GM21723 (cell line): ENCODE data around the gene AKAP13.
A peak's percentile ranks its signal among the peaks of the same experiment; 100 is the strongest.

Experiments
- ATAC-seq: cut with Tn5 transposase; IDR thresholded peaks from one replicate; pipeline ENCODE4 v1.9.1; 2021; ENCODE audit warnings: mild to moderate bottlenecking, moderate library complexity; ENCODE audit not compliant: unreplicated experiment

AKAP13 gene

DNA sequence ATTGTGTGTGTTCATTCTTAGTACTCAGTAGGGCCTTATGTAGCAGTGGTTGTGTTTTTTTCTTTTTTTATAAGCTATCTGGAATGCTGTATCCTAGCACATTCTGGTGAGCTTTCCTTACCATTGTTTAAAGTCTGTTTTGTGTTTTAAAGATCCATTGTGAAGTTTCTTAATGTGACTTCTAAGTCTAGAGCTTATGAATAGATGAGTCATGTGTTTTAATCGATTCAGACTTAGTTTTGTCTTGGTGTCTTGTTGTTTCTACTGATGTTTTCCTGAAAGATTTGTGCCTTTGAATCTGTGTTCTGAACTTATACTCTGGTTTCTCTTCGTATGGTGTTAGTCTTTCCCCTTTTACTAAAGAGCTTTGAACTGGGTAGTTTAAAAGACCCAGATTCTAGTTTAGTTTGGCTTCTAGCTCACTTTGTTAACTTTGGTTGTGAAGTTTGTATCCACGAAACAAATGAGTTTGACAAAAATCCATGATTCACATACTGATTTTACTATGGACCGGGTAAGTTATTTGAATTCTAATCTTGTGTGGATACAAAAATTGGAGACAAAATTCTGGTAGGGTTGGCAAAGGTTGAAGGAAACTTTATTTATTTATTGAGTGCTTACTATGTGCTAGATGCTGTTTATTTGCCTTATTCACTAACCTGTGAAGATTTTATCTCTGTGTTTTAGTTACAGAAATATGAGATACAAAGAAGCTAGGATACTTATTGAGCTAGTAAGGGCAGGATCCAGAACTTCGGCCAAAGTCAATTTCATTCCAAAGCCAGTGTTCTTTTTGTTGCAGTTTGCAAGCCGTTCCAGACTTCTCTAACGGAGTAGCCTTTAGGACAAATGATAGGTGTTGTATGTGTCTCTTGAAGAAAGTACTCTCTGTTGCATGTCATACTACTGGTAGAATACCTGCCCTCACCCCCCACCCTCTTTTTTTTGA, 24.8 kb downstream of the AKAP13 start:
- ATAC-seq, result no peak

DNA sequence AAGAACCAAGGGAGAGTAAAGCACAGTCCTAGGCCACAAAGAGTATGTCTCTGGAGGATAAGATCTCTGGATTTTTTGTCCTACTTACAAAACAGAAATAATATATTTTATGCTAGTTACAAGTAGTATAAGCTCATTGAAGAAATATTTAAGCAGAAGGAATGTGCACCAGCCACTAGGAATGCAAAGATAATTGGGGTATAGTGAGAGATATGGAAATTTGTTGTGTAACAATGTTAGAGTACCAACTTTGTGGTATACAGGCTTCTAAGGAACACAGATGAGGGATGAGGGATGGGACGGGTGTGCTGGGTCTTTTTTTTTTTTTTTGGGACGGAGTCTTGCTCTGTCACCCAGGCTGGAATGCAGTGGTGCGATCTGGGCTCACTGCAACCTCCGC, 26.5 kb downstream of the AKAP13 start:
- no peak for ATAC-seq

DNA sequence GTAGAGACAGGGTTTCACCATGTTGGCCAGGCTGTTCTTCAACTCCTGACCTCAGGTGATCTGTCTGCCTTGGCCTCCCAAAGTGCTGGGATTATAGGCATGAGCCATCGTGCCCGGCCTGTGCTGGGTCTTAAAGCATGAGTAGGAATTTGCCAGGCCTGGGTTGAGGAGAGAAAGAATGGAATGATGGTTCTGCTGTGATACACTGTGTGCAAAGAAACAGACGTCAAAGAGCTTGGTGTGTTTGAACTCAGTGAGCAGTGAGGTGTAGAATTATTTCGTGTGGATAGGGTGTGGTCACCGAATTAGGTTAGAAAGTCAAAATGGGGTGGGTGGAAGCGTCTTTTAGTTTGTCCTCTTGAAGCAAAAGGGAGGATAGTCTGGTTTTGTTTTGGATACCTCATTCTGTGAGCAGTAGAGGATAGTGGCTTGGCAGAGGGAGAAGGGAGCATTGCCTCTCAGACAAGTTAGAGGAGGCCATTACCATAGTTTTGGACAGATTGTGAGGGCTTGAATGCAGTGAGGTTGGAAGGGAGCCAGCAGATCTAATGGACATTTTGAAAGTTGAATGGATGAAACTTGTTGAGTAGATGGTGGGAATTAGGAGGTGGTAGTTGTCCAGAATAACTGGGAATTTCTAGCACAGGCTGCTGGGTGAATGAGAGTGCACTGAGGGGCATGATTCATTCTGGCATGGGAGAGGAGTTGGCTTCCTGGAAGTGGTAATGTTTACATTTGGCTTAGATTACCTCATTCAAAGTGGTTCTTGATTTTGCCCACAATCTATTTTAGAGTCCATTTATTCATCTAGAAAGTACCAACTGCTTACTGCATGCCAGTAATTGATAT, 27.2 kb downstream of the AKAP13 start:
- ATAC-seq, result peak; percentile 42

DNA sequence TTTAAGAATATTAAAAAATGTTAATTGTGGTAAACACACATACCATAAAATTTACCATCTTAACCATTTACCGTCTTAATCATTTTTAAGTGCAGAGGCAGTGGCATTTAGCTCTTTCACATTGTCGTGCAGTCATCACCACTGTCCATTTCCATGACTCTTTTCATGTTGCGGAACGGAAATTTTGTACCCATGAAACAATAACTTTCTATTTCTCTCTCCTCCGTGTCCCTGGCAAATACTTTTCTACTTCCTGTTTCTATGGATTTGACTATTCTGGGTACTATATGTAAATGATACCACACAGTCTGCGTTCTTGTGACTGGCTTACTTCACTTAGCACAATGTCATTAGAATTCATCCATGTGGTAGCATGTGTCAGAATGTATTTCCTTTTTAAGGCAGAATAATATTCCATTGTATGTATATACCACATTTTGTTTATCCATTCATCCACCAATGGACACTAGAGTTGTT, 27.9 kb downstream of the AKAP13 start:
- ATAC-seq, result peak; percentile 53

DNA sequence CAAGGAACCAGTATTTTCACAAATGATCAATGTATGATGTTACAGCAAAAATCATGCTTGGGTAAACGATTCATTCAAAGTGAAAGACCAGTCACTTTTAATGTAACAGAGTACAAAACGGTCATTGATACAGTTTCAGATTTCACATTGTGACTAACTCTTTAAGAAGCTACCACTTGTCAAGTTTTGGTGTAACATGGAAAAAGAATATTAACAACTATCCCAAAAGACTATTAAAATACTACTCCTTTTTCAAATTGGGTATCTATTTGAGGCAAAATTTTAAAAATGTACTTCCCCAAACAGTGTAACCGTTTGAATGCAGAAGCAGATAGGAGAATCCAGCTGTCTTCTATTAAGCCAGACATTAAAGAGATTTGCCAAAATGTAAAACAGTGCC, 31.7 kb downstream of the AKAP13 start:
- no peak for ATAC-seq

DNA sequence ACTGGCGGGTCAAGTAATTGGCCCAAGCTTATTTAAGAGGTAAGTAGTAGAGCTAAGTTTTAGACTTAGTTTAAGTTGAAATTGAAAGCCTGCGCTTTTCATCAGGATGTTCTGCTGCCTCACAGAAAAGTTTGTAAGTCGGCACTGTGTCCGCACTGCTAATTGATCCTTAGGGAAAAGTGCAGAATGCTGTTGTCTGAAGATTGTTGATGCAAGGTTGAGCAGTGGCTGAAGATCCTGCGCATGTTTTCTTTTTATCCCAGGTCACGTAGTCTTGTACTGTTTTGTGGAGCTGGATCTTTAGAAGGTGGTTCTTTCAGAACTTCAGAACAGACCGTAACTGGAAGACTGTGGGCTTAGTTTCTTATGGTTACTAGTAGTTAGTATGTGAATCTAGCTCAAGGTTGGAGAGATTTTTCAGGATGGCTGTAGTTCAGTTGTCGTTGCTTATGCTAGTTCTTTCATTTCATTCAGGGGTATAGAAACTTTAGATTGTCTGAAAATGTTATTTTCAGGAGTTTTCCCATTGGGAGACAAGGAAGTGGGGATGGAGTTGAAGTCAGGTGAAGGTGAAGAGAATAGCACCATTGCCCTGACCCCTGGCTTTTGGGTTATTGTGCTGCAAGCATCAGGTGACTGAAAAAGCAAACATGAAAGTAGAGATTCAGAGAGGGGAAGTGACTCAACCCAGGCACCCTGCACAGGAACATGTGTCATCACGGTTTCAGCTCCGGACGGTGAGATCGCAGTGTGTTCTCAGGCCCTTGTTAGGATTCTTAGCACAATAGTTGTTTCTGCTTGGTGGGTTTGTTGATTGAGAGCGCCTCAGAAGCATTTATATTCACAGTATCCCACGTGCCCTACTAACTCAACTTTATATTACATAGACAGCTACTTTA, 32.8 kb downstream of the AKAP13 start:
- ATAC-seq, result peak; percentile 97

DNA sequence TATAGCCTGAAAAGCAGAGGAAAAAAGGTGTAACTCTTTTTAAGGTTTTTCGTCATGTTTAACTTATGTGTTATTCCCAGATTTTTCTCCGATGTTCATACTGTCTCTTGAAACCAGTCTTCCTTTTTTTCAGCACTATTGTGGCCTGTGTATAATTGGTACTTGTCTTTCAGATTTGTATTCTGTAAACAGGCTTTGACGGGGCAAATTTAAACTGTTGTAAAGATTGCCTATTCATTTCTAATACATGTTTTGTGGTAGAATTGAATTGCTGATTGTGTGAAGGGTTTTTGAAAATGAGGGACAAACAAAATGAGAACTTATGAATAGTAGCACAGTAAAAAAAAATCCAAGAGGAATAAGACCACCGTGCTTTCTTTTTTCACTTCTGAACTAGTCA, 33.6 kb downstream of the AKAP13 start:
- ATAC-seq, result no peak

DNA sequence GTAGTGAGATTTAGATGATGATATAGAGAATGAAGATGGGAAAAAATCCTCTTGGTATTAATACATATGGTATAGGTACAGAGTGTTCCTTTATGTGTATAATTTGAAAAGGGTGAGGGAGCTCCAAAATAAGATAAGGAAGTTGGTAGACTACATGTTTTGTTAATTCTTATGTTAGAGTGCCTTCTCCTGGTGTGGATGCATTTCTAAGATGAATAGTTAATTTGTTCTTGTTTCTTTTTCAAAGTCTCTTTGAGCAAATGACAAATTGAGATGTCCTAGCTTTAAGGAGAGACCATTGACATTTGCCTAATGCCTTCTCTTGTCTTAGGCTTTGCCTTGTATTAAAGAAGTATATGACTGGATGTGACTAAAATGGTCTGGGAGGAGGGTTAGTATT, 34.1 kb downstream of the AKAP13 start:
- no peak for ATAC-seq

DNA sequence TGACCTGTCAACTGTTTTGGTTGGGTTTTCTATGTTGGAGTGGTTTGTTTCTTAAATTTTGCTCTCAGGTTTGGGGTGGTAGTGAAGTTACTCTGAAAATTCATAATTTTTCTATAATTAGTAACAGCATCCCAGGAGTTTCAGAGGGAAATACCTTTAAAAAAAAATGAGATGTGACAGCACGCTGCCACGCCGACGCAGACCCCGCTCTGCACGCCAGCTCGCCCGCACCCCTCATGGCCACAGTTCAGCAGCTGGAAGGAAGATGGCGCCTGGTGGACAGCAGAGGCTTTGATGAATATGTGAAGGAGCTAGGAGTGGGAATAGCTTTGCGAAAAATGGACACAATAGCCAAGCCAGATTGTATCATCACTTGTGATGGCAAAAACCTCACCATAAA, 34.6 kb downstream of the AKAP13 start:
- no peak for ATAC-seq

DNA sequence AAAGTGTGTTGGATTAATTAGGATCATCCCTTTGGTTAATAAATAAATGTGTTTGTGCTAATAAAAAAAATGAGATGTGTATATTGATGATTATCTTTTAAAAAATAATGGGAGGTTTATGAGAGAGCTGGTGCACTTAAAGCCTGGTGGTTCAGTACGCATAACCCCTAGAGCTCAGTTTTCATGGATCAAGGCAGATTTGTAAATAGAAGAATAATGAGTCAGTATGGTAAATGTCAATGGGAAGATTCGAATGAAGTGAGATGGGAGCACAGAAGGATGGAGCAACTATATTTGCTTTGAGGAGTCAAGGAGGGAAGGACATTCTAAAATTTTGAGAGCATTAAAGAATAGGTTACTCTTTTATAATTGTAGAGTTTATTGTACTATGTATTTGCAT, 35.4 kb downstream of the AKAP13 start:
- no peak for ATAC-seq

DNA sequence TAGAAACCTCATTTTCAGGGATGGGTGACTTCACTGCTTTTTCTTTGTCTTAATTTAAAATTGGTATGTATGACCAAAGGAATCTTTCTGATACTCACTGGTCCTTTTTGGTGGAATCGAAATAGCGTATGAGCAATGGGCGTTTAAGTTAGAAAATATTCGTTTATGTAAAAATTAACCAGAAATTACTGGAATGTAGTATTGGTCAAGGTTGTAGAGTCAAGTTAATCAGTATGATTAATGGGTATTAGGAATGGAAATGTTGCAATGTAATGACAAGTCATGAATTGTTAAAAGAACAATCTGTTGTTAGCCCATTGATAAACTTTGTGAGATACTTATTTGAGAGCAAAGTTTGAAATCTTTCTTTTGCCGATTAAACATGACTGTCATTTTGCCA, 36.9 kb downstream of the AKAP13 start:
- ATAC-seq, result no peak

DNA sequence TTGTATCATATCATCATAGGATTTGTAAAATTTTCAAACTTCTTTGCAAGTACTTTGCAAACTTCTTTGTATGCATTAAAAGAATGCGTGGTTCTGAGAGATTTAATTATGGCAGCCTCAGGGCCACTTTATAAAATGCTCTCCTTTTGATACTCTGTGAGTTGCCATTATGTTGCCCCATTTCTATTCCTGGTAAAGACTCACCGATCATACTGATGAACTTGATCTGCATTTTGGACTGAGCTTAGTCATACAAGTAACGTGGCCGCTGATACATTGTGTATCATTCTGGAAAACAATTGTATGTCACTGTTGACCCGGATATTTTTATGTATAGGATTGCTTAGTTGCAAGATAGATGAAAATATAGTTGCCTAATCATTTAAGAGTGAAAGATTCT, 38.8 kb downstream of the AKAP13 start:
- no peak for ATAC-seq

DNA sequence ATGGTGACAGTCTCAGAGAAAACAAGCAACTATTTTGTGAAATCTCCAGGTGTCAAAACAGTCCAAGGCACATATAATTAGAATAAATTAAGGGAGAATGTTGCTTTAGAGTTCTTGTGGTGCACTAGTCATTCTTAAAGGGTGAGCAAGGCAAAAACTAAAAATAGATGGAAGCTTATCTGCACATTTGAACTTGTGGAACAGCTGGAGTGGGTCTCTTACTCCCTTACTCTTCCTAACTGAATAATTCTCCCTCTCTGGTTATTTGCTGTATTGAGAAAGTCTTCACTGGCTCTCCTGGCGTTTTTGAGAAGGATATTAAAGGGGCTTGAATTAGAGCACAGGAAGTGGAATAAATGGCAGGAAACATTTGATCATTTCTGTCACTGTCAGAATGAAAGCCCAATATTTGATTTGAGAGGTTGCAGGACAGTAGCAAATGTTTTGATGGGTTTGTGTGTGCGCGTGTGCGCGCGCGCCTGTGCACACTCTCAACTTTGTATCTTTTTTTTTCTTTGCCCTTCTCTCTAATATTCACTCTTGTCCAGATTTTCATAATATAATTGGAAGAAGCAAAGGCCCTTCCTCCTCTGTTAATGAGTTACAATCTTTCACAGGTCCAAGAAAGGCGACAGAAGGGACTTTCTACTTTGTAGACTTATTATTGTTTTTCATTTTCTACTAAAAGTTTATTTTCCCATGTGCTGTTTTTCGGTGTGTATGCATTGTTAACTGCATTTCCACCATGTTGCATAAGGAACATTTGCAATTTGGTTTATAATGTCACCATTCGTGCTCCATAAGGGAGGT, 40.9 kb downstream of the AKAP13 start:
- ATAC-seq, result no peak

DNA sequence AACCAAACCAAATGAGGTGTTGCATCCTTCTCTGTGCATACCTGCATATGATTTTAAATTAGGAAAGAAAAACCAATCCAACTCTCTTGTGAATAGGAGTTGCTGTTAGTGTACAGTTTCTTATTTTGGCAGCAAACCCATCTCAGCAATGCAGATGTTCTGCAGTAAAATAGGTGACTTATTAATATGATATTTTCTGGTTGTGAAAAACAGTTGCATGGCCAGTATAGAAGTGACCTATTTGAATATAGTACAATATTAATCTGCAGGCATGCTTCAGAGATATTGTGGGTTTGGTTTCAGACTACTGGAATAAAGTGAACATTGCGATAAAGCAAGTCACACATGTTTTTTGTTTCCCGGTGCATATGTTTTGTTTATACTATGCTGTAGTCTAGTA, 42.2 kb downstream of the AKAP13 start:
- ATAC-seq, result no peak

DNA sequence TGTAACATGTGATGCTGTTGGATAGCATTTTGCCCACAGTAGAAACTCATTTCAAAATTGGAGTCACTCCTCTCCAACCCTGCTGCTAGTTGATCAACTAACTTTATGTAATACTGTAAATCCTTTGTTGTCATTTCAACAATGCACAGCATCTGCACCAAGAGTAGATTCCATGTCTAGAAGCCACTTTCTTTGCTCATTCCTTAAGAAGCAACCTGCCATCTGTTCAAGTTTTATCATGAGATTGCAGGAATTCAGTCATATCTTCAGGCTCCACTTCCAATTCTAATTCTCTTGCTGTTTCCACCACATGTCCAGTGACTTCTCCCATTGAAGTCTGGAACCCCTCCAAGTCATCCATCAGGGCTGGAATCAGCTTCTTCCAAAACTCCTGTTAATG, 42.9 kb downstream of the AKAP13 start:
- ATAC-seq, result no peak

DNA sequence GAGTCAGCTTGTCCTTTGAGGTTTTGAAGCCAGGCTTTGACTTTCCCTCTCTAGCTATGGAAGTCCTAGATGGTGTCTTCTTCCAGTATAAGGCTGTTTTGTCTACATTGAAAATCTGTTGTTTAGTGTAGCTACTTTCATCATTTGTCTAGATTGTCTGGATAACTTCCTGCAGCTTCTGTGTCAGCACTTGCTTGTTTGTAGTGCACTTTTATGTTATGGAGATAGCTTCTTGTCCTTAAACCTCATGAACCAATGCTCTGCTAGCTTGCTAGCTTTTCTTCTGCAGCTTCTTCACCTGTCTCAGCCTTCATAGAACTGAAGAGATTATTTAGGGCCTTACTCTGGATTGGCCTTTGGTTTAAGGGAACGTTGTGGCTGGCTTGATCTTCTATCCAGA, 43.8 kb downstream of the AKAP13 start:
- ATAC-seq, result no peak

DNA sequence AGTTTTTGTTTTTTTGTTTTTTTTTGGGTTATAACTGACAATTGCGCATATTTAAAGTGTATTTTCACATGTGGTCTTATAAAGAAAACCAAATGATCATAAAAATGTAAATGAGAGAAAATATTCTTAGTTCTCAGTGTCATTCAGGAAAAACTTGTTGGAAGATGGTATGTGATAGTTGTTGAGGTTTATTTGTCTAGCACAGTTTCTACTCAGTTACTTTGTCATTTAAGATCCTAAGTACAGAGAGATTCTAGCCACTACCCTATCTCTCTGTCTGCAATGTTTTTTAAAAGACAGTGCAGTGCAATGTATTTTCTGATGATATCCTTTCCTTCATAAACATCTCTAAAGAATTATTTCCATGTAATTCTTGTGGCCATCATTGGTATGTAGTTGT, 46.1 kb downstream of the AKAP13 start:
- ATAC-seq, result no peak

DNA sequence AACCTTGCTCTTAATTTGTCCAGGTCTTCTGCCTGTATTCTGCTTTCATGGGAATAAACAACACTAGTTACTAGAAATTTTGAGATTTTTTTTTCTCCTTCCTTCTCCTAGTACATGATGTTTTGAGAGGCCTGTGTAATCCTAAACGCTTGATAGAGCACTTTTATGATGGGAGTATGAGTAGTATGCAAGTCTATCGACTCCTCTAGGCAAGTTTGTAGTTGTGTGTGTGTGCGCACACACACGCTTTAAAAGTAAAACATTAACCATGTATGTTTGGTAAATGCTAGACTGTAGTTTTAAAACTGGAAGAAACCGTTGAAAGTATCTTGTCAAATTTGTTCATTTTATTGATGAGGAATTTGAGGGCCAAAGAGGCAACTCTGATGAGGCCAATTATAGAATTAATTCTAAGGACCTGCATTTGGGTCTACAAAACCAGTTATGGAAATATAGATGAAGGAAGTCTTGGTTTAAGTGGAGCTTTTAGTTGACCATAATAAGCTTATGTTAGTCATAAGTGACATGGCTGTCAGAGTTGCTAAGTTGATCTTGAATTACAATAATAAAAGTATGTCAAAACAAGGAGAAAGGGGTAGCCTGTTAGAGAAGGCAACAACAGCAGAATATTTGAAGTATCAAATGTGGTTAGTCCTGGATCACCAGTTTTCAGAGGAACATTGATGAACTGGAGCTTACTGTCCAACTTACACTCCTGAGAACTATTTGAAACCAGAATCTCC, 47.1 kb downstream of the AKAP13 start:
- ATAC-seq, result no peak

DNA sequence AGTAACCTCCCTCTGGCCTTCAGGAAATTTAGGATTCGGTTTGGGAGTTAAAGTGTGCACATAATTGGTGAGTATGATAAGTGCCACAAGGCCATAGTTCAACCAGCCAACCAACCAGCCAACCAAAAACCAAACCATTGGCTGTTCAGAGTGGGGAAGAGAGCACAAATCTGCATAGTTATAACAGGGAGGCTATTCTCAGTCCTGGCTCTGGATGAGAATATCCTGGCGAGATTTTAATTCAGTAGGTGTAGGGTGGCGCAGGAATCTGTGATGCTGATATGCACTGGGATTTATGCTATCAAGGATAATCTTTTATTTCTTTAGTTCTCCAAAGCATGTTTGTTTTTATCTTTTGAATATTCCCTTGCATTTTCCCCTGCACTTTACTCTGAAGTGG, 49.1 kb downstream of the AKAP13 start:
- no peak for ATAC-seq
